PC-3 (cell line): ENCODE results near the gene ZFPM1. TPM values are rescaled to one million over a fixed set of nuclear protein-coding genes. Genes with fewer than 3 reads are reported as not detected.

Source experiments
- ATAC-seq: fragments of 200-7000 bp; cut with Tn5 transposase; 2 replicates; pipeline ENCODE4 v1.9.1; 2020; ENCODE audit warnings: mild to moderate bottlenecking, moderate library complexity
- BruUV-seq: library from RNA; stranded (reverse); fragments of 400-500 nt; replicated peaks from 2 replicates; lab custom pipeline; 2021; lab: Mats Ljungman, UMichigan
- CTCF ChIA-PET: fragments of 300-600 bp; sonication (Branson Sonifier 250); formaldehyde crosslinking; loops from one replicate; lab custom pipeline; 2022; ENCODE audit warnings: antibody characterized with exemption; lab: Charles Lee
- POLR2A ChIA-PET: fragments of 300-600 bp; sonication (Branson Sonifier 250); formaldehyde crosslinking; loops from one replicate; lab custom pipeline; 2022; ENCODE audit warnings: antibody characterized with exemption; ENCODE audit not compliant: unreplicated experiment; lab: Charles Lee
- DNase-seq: peaks from one replicate; pipeline ENCODE4 v3.0.0-alpha.2; 2015
- H2AFZ ChIP-seq: fragments of 300-600 bp; sonication (generic); 2 replicates; pipeline ENCODE4 v1.6.0; 2016; ENCODE audit warnings: antibody characterized with exemption, low read length
- H3F3A ChIP-seq: fragments of 300-600 bp; sonication (generic); one replicate; pipeline ENCODE4 v1.6.0; 2017; ENCODE audit warnings: antibody characterized with exemption, low read length, control low read depth, mild to moderate bottlenecking; ENCODE audit not compliant: unreplicated experiment
- H3K27ac ChIP-seq: fragments of 300-600 bp; sonication (generic); 2 replicates; pipeline ENCODE4 v1.5.1; 2016; ENCODE audit warnings: mild to moderate bottlenecking, low read length
- H3K27me3 ChIP-seq: fragments of 300-600 bp; sonication (generic); 2 replicates; pipeline ENCODE4 v1.6.1; 2016; ENCODE audit warnings: low read length, mixed read lengths
- H3K36me3 ChIP-seq: fragments of 300-600 bp; sonication (generic); 2 replicates; pipeline ENCODE4 v1.6.1; 2016; ENCODE audit warnings: low read depth, mixed run types, low read length, mixed read lengths
- H3K4me1 ChIP-seq: fragments of 300-600 bp; sonication (generic); 2 replicates; pipeline ENCODE4 v1.5.1; 2016; ENCODE audit warnings: low read length; ENCODE audit not compliant: insufficient read depth
- H3K4me2 ChIP-seq: fragments of 300-600 bp; sonication (generic); 2 replicates; pipeline ENCODE4 v1.6.0; 2016; ENCODE audit warnings: low read length
- H3K4me3 ChIP-seq: fragments of 300-600 bp; sonication (generic); 2 replicates; pipeline ENCODE4 v1.5.1; 2016; ENCODE audit warnings: mild to moderate bottlenecking, low read length, mixed read lengths
- H3K79me2 ChIP-seq: fragments of 300-600 bp; sonication (generic); 2 replicates; pipeline ENCODE4 v1.6.1; 2017; ENCODE audit warnings: low read length, mixed read lengths
- H3K9ac ChIP-seq: fragments of 300-600 bp; sonication (generic); 2 replicates; pipeline ENCODE4 v1.6.0; 2016; ENCODE audit warnings: mild to moderate bottlenecking, low read length
- H3K9me2 ChIP-seq: fragments of 300-600 bp; sonication (generic); replicated peaks from 2 replicates; pipeline ENCODE4 v1.6.1; 2016; ENCODE audit warnings: mixed run types, low read length, mixed read lengths
- H3K9me3 ChIP-seq: fragments of 300-600 bp; sonication (generic); 2 replicates; pipeline ENCODE4 v1.6.1; 2016; ENCODE audit warnings: low read length, mixed read lengths
- H4K20me1 ChIP-seq: fragments of 300-600 bp; sonication (generic); 2 replicates; pipeline ENCODE4 v1.6.1; 2016; ENCODE audit warnings: low read length, mixed read lengths
- CTCF ChIP-seq: fragments of 300-600 bp; sonication (generic); conservative IDR thresholded peaks from 2 replicates; pipeline ENCODE4 v1.5.1; 2017; ENCODE audit warnings: antibody characterized with exemption, low read depth, mild to moderate bottlenecking, low read length
- EZH2 ChIP-seq: fragments of 300-600 bp; sonication (generic); IDR thresholded peaks from one replicate; pipeline ENCODE4 v1.6.1; 2017; ENCODE audit warnings: antibody characterized with exemption, mild to moderate bottlenecking, low read length; ENCODE audit not compliant: unreplicated experiment
- EZH2phosphoT487 ChIP-seq: fragments of 300-600 bp; sonication (generic); IDR thresholded peaks from 2 replicates; pipeline ENCODE4 v1.6.1; 2018; ENCODE audit warnings: mild to moderate bottlenecking, antibody characterized with exemption, low read length, borderline replicate concordance
- intact Hi-C: fragments of 100-400 bp; cut with micrococcal nuclease; formaldehyde crosslinking; loops from 2 replicates; pipeline ENCODE4 v1.9.0; 2023
- total RNA-seq: library from RNA; depleted of rRNA; stranded (reverse); fragments of >200 nt; gene quantifications from 2 replicates; pipeline ENCODE4 v1.2.3, GENCODE V29; 2014

The ZFPM1 gene
- total RNA-seq, 1 experiment from 2014 or later = 4.6 TPM

DNA sequence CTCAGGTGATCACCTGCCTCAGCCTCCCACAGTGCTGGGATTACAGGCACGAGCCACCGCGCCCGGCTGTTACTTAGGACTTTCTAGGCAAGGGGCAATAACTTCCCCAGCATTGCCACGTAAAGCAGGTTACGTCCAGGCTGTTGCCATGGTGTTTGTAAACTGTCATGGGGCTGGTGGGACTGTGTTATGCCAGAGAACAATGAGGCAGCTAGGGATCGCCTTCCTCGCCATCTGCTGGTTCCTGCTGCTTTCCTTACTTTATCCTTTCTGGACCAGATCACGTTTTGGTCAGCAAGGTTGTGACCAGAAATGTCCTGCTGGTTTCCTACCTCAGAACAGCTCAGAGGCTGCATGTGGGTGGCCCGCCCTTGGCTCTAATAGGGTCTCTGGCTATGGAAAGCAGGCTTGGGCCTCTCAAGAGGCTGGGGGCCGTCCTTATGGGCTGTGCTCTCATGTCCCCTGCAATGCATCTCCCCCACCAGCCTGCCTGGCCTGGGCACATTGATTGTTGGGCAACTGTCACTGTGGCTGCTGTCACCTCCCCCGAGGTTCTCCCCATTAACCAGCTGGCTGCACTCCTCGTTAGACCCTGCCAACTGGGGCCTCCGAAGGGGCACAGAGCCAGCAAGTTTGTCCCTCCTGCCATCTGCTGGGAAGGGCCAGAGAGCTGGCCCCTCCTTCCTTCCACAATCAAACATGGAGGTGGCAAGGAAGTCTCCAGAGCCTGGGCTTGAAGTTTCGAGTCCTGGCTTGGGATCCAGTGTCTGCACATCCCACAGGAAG lies 88.9 kb downstream of the ZFPM1 start:
- H3K9ac ChIP-seq = no peak overlapping the region
- no peak overlapping the region for H3K4me2 ChIP-seq
- H4K20me1 ChIP-seq = no peaks in the 10 kb centered on the region
- H3K9me2 ChIP-seq = no peaks in the 10 kb centered on the region
- no peaks in the 10 kb centered on the region for H3K79me2 ChIP-seq
- ATAC-seq (no peak), DNase-seq (no peak)
- H3K4me3 ChIP-seq = no peak overlapping the region
- H3K36me3 ChIP-seq = no peaks in the 10 kb centered on the region
- POLR2A ChIA-PET = no interaction called here
- no peaks in the 10 kb centered on the region for H3F3A ChIP-seq
- intact Hi-C loops = no loop called here
- no peak overlapping the region for H3K27ac ChIP-seq
- H3K9me3 ChIP-seq = no peaks in the 10 kb centered on the region
- CTCF ChIA-PET = no interaction called here
- H3K4me1 ChIP-seq = no peaks in the 10 kb centered on the region
- peaks cover 23% of the 10 kb centered on the region for H3K27me3 ChIP-seq
- no peak for TF ChIP-seq EZH2phosphoT487
- TF ChIP-seq EZH2 = no peak
- no peak for TF ChIP-seq CTCF
- no TSS peak for BruUV-seq
- no peak overlapping the region for H2AFZ ChIP-seq

DNA sequence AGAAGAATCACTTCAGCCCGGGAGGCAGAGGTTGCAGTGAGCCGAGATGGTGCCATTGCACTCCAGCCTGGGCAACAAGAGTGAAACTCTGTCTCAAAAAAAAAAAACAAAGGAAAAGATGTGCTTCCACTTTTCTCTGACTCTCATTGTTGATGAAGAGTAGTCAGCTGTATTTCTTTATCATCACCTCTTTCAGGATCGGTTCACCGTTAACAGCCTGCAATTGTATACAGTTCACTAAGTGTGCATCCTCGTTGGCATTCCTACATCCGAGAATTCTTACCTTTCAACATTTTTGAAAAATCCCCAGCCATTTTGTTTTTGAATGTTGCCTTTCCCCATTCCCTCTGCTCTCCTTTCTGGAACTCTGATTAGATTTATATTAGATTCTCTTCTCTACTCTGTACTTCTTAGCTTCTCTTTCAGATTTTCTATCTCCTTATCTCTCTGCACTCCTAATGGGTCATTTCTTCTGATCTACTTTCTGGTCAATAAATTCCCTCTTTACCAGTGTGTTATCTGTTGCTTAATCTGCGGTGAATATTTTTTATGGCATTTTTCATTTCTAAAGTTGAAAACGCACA lies 90.2 kb downstream of the ZFPM1 start:
- H3K9ac ChIP-seq = no peak overlapping the region
- H3K36me3 ChIP-seq = no peaks in the 10 kb centered on the region
- H3K9me2 ChIP-seq = no peaks in the 10 kb centered on the region
- no peaks in the 10 kb centered on the region for H4K20me1 ChIP-seq
- no peak overlapping the region for H3K27ac ChIP-seq
- H3K79me2 ChIP-seq = no peaks in the 10 kb centered on the region
- peaks cover 29% of the 10 kb centered on the region for H3K27me3 ChIP-seq
- no peak for DNase-seq
- intact Hi-C loops = no loop called here
- no peak for ATAC-seq
- TF ChIP-seq EZH2phosphoT487 = no peak
- no peaks in the 10 kb centered on the region for H3K9me3 ChIP-seq
- H3K4me2 ChIP-seq = no peak overlapping the region
- no peaks in the 10 kb centered on the region for H3F3A ChIP-seq
- ChIA-PET POLR2A (no interaction called here), CTCF (no interaction called here)
- no peak overlapping the region for H2AFZ ChIP-seq
- H3K4me1 ChIP-seq = no peaks in the 10 kb centered on the region
- no peak overlapping the region for H3K4me3 ChIP-seq
- BruUV-seq = no TSS peak

GRCh38 chr16:88545781-88546180 lies 92.7 kb downstream of the ZFPM1 start:
- ChIA-PET CTCF (no interaction called here), POLR2A (no interaction called here)
- no peaks in the 10 kb centered on the region for H3F3A ChIP-seq
- H3K9me3 ChIP-seq = no peaks in the 10 kb centered on the region
- no peaks in the 10 kb centered on the region for H3K79me2 ChIP-seq
- H4K20me1 ChIP-seq = no peaks in the 10 kb centered on the region
- ATAC-seq = no peak
- no TSS peak for BruUV-seq
- H3K9me2 ChIP-seq = no peaks in the 10 kb centered on the region
- no peak overlapping the region for H3K9ac ChIP-seq
- H3K4me3 ChIP-seq = no peak overlapping the region
- H2AFZ ChIP-seq = no peak overlapping the region
- H3K27ac ChIP-seq = no peak overlapping the region
- H3K4me2 ChIP-seq = no peak overlapping the region
- H3K27me3 ChIP-seq = peaks cover 26% of the 10 kb centered on the region
- H3K4me1 ChIP-seq = no peaks in the 10 kb centered on the region
- intact Hi-C loops = no loop called here
- DNase-seq = no peak
- TF ChIP-seq CTCF = no peak
- no peak for TF ChIP-seq EZH2
- TF ChIP-seq EZH2phosphoT487 = no peak
- H3K36me3 ChIP-seq = no peaks in the 10 kb centered on the region
